ENCODE measurements around the gene FHAD1.

Gene FHAD1

DNA sequence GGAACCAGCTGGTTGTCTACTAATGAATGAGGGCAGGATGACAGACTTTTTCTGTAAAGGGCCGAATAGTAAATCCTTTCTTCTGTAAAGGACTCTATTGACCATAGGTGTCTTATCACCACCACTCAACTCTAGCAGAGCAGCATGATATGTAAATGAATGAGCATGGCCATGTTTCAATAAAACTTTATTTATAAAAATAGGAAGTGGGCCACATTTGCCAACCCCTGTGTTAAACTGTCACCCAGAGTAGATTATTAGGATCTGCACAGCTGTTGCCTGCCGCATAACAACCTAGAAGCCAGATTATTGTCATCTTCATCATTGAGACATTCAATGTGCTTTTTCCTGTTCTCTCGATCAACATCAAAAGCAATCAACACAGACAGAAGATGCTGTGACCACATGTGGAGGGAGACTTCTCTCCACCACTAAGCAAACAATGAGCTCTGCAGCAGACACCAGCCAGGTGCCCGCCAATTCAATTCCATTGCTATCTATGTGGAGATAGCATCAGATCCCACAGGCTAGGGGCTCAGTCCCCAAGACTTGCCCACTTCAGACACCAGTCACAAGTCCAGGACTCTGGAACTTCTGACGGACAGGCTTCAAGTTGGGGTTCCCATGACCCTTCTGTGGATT, 155.9 kb downstream of the FHAD1 start:
- ATAC-seq, result no peak
- TF ChIP-seq ESRRG (CRISPR knock-in tag; IDR thresholded peaks at IDR 0.05) (no peak), ZFP3 (CRISPR knock-in tag; IDR thresholded peaks at IDR 0.05) (no peak), PATZ1 (CRISPR knock-in tag; IDR thresholded peaks at IDR 0.05; ENCODE audit: borderline replicate concordance) (no peak), ISL1 (CRISPR knock-in tag; IDR thresholded peaks at IDR 0.05) (no peak), ZFP30 (CRISPR knock-in tag; IDR thresholded peaks at IDR 0.05) (no peak), TCF4 (CRISPR knock-in tag; IDR thresholded peaks at IDR 0.05; ENCODE audit: borderline replicate concordance) (no peak), PPARA (CRISPR knock-in tag; IDR thresholded peaks at IDR 0.05; ENCODE audit: borderline replicate concordance) (no peak), CSDC2 (CRISPR knock-in tag; IDR thresholded peaks at IDR 0.05) (no peak), ZNF565 (CRISPR knock-in tag; conservative IDR thresholded peaks at IDR 0.05; ENCODE audit: low read depth) (no peak), CREB5 (CRISPR knock-in tag; IDR thresholded peaks at IDR 0.05; ENCODE audit: low read depth) (no peak), ZNF70 (CRISPR knock-in tag; IDR thresholded peaks at IDR 0.05) (no peak)
- TF ChIP-seq, protein P1, sequence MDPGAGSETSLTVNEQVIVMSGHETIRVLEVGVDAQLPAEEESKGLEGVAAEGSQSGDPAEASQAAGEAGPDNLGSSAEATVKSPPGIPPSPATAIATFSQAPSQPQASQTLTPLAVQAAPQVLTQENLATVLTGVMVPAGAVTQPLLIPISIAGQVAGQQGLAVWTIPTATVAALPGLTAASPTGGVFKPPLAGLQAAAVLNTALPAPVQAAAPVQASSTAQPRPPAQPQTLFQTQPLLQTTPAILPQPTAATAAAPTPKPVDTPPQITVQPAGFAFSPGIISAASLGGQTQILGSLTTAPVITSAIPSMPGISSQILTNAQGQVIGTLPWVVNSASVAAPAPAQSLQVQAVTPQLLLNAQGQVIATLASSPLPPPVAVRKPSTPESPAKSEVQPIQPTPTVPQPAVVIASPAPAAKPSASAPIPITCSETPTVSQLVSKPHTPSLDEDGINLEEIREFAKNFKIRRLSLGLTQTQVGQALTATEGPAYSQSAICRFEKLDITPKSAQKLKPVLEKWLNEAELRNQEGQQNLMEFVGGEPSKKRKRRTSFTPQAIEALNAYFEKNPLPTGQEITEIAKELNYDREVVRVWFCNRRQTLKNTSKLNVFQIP (CRISPR knock-in tag; IDR thresholded peaks at IDR 0.05; ENCODE audit: borderline replicate concordance, low read depth), result no peak
- TF ChIP-seq, protein P2, sequence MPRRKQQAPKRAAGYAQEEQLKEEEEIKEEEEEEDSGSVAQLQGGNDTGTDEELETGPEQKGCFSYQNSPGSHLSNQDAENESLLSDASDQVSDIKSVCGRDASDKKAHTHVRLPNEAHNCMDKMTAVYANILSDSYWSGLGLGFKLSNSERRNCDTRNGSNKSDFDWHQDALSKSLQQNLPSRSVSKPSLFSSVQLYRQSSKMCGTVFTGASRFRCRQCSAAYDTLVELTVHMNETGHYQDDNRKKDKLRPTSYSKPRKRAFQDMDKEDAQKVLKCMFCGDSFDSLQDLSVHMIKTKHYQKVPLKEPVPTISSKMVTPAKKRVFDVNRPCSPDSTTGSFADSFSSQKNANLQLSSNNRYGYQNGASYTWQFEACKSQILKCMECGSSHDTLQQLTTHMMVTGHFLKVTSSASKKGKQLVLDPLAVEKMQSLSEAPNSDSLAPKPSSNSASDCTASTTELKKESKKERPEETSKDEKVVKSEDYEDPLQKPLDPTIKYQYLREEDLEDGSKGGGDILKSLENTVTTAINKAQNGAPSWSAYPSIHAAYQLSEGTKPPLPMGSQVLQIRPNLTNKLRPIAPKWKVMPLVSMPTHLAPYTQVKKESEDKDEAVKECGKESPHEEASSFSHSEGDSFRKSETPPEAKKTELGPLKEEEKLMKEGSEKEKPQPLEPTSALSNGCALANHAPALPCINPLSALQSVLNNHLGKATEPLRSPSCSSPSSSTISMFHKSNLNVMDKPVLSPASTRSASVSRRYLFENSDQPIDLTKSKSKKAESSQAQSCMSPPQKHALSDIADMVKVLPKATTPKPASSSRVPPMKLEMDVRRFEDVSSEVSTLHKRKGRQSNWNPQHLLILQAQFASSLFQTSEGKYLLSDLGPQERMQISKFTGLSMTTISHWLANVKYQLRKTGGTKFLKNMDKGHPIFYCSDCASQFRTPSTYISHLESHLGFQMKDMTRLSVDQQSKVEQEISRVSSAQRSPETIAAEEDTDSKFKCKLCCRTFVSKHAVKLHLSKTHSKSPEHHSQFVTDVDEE (CRISPR knock-in tag; IDR thresholded peaks at IDR 0.05), result no peak
- TF ChIP-seq, protein P3, sequence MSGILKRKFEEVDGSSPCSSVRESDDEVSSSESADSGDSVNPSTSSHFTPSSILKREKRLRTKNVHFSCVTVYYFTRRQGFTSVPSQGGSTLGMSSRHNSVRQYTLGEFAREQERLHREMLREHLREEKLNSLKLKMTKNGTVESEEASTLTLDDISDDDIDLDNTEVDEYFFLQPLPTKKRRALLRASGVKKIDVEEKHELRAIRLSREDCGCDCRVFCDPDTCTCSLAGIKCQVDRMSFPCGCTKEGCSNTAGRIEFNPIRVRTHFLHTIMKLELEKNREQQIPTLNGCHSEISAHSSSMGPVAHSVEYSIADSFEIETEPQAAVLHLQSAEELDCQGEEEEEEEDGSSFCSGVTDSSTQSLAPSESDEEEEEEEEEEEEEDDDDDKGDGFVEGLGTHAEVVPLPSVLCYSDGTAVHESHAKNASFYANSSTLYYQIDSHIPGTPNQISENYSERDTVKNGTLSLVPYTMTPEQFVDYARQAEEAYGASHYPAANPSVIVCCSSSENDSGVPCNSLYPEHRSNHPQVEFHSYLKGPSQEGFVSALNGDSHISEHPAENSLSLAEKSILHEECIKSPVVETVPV (CRISPR knock-in tag; IDR thresholded peaks at IDR 0.05), result no peak

DNA sequence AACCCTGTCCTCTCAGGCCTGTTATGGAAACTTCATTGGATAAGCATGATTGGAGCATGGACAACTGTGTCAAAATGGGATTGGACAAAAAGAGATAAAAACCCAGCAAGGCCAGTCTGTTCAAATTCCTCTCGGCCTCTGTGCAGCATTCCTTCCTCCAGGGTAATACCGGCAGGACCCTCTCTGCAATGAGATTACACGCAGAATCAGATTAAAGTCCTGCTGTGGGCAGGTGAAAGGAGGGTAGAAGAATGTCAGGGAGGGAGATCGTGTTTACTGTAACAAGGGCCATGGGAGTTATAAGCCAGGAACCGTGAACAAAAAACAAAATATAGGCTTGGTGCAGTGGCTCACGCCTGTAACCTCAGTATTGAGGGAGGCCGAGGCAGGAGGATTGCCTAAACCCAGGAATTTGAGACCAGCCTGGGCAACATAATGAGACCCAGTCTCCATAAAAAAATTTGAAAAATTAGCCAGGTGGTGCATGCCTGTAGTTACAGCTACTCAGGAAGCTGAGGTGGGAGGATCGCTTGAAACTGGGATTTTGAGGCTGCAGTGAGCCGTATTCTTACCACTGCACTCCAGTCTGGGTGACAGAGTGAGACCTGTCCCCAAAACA, 157.0 kb downstream of the FHAD1 start:
- TF ChIP-seq RARB (CRISPR knock-in tag; IDR thresholded peaks at IDR 0.05), result no peak
- no peak for TF ChIP-seq PPARA (CRISPR knock-in tag; IDR thresholded peaks at IDR 0.05; ENCODE audit: borderline replicate concordance)
- no peak for TF ChIP-seq TOX (CRISPR knock-in tag; IDR thresholded peaks at IDR 0.05; ENCODE audit: borderline replicate concordance)
- no peak for TF ChIP-seq ZC3H10 (CRISPR knock-in tag; IDR thresholded peaks at IDR 0.05)
- TF ChIP-seq ESRRG (CRISPR knock-in tag; IDR thresholded peaks at IDR 0.05), result no peak
- no peak for TF ChIP-seq CSDC2 (CRISPR knock-in tag; IDR thresholded peaks at IDR 0.05)
- no peak for TF ChIP-seq PATZ1 (CRISPR knock-in tag; IDR thresholded peaks at IDR 0.05; ENCODE audit: borderline replicate concordance)
- TF ChIP-seq ZFP3 (CRISPR knock-in tag; IDR thresholded peaks at IDR 0.05), result no peak
- no peak for TF ChIP-seq ARNTL (CRISPR knock-in tag; IDR thresholded peaks at IDR 0.05; ENCODE audit: borderline replicate concordance, low read depth)
- no peak for TF ChIP-seq SNAI2 (CRISPR knock-in tag; IDR thresholded peaks at IDR 0.05)
- no peak for TF ChIP-seq BACH2 (CRISPR knock-in tag; IDR thresholded peaks at IDR 0.05; ENCODE audit: borderline replicate concordance)
- TF ChIP-seq, protein P3 (CRISPR knock-in tag; IDR thresholded peaks at IDR 0.05), result no peak
- no peak for TF ChIP-seq GLIS3 (CRISPR knock-in tag; IDR thresholded peaks at IDR 0.05)
- TF ChIP-seq ISL1 (CRISPR knock-in tag; IDR thresholded peaks at IDR 0.05), result no peak
- TF ChIP-seq ZNF70 (CRISPR knock-in tag; IDR thresholded peaks at IDR 0.05), result no peak
- no peak for ATAC-seq

Measured in SK-N-SH treated with all-trans-retinoic acid at 6 μM for 48 hours (cell line).